C4-2B (cell line): ENCODE measurements around the gene ROR2.

Experiments
- H3K27ac ChIP-seq: fragments of 450-650 bp; 2 replicates; pipeline ENCODE4 v1.5.1; 2017
- ZFX ChIP-seq: fragments of 450-650 bp; IDR thresholded peaks from 2 replicates; pipeline ENCODE4 v1.6.1; 2017
- TF ChIP-seq, protein P1 (sequence below): fragments of 450-650 bp; conservative IDR thresholded peaks from 2 replicates; pipeline ENCODE4 v1.5.1; 2017; ENCODE audit warnings: mild to moderate bottlenecking

The ROR2 gene

DNA sequence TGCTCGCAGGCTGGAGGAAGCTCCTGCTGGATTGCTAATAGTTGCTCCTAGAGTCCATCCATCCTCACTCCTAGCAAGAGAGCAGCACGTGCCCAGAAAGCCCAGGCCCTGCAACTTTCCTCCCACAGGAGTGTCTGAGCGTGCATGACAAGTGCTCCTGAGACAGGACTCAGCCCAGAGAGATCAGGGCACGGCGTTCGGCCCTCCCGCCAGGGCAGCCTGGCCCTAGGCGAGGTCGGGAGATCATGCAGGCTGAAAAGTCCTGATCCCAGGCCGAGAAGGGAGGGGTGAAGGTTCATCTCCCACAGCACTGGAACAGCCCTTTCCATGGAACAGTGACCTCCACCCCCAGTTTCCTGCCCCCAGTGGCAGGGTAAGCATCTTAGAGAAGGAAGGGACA, 94.8 kb downstream of the ROR2 start:
- TF ChIP-seq ZFX, result no peak
- TF ChIP-seq, protein P1, sequence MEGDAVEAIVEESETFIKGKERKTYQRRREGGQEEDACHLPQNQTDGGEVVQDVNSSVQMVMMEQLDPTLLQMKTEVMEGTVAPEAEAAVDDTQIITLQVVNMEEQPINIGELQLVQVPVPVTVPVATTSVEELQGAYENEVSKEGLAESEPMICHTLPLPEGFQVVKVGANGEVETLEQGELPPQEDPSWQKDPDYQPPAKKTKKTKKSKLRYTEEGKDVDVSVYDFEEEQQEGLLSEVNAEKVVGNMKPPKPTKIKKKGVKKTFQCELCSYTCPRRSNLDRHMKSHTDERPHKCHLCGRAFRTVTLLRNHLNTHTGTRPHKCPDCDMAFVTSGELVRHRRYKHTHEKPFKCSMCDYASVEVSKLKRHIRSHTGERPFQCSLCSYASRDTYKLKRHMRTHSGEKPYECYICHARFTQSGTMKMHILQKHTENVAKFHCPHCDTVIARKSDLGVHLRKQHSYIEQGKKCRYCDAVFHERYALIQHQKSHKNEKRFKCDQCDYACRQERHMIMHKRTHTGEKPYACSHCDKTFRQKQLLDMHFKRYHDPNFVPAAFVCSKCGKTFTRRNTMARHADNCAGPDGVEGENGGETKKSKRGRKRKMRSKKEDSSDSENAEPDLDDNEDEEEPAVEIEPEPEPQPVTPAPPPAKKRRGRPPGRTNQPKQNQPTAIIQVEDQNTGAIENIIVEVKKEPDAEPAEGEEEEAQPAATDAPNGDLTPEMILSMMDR, result no peak
- no peak overlapping the region for H3K27ac ChIP-seq

DNA sequence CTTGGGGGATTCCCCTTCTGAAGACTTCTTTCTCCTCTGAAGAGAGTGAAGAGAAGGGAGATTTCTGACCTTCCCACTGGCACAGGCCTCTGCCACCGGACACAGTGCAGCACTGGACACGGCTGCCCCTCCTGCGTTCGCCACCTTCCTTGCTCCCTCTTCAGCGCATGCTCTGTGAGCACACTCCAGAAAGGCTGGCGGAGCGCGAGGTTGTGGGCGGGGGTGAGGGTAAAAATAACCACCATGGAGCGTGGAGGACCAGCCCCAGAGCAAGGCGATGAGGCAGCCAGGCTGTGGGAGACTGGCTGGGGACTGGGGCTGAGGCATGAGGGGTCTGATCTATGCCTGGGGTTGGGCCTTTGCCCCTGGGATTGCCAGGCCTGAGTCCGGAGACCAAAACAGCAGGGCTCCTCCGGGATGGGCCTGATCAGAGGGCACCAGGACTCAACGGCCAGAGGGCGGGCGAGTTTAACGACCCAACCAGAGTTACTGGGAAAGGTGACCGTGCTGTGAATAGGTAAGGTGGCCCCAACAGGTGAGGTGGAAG, 97.2 kb downstream of the ROR2 start:
- no peak for TF ChIP-seq ZFX
- TF ChIP-seq, protein P1, result no peak
- H3K27ac ChIP-seq, result no peak overlapping the region

DNA sequence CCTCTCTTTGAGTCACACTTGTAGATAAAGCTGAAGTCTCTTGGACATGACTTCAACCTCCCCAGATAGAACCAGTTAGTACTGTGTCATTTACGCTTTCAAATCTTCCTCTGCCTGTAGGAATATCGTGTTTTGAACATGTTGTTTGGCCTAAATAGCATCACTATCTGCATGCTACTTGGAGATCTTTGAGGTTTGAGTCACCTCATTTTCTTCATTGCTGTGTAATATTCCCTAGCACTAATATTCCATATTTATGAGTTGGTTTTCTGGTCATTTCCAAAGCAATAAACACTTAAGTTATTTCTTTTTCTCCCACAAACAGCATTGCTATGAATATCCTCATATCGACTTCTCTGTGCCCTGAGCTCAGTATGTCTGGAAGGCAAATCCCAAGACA, 100.3 kb downstream of the ROR2 start:
- no peak overlapping the region for H3K27ac ChIP-seq
- no peak for TF ChIP-seq ZFX
- TF ChIP-seq, protein P1, result no peak

DNA sequence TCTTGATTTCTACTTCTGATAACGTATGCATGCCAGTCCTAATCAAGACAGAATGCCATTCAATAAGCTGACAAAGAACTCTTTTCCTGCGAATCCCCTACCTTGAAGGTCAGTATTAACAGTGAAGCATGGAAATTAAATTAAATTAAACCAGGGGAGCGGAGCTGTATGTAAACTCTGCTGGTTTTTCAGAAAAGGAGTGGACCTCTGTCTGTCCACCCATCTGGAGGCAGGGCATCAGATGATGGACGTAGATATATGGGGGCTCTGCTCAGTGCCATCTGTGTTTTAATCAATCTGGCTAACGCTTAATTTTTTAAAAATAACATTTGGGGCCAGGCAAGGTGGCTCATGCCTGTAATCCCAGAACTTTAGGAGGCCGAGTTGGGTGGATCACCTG, 101.9 kb downstream of the ROR2 start:
- TF ChIP-seq, protein P1, result no peak
- no peak for TF ChIP-seq ZFX
- no peak overlapping the region for H3K27ac ChIP-seq

DNA sequence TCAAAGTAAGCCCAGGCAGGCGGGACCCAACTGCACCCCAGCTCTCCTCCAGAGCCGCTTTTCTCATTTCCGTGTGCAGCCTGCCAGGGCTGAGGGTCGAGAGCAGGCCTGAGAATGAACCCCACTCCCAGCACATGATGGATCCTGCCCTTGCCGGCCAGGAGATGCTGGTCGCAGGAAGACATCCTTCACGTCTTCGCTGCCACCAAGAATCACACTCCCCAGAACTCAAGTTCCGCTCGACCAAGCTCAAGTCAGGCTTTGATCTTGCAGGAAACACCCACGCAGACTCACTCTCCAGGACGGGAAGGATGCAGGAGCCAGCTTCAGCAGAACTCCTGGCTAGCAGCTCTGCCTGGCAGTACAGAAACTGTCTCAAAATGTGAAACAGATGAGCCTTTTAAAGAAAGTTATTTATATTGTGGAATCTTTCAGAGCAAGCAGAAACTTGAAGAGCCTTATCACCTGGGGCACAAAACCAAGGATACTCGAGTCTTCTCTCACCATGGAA, 102.4 kb downstream of the ROR2 start:
- TF ChIP-seq, protein P1, result no peak
- TF ChIP-seq ZFX, result no peak
- no peak overlapping the region for H3K27ac ChIP-seq

DNA sequence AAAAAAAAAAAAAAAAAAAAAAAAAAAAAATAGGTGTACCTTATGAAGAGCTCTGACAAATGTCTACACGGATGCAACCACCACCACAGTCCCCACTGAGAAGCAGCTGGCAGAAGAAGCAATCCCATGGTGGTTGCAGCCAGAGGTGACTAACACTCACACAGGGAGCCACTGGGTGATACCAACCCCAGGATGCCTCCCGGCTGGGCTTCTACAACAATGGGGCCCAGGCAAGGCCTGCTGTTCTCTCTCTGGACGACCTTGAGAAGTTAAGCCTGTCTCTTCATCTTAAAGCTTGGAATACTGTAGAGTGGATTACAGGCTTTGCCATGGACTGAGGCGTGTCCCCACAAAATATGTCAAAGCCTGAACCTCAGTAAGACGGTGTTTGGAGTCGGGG, 104.1 kb downstream of the ROR2 start:
- H3K27ac ChIP-seq, result no peak overlapping the region

DNA sequence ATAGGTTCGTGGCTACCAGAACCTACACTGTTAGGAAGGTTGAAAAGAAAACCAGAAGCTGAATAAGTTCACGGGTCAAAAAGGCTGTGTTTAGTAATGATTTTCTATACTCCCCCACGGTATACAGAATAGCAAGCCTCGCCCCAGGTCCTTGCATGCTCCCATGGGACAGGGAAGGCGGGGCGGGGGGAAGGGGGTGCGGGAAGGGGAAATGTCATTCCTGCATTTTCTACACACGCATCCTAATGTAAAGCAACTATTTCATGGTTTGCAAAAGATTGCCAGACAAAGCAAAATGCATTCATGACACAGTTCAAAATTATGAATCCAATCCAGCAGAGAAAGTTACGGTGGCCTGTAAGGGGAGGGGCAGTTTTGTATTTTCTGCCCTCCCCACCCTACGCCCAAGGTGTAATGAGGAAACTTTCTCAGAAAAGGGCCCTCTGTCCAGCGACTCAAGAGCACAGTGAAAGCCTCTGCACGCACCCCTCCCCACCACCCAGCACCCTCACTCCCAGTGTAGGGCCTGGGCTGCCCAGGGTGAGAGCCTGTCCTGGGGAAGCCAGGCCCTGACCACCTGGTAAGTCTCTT, 105.2 kb downstream of the ROR2 start:
- no peak overlapping the region for H3K27ac ChIP-seq
- TF ChIP-seq ZFX, result no peak
- TF ChIP-seq, protein P1, result no peak

More for the DNA sequence above, 104.1 kb downstream of the ROR2 start:
- no peak for TF ChIP-seq ZFX
- TF ChIP-seq, protein P1, result no peak
